ENCODE data around the gene NME9.

The NME9 gene

DNA sequence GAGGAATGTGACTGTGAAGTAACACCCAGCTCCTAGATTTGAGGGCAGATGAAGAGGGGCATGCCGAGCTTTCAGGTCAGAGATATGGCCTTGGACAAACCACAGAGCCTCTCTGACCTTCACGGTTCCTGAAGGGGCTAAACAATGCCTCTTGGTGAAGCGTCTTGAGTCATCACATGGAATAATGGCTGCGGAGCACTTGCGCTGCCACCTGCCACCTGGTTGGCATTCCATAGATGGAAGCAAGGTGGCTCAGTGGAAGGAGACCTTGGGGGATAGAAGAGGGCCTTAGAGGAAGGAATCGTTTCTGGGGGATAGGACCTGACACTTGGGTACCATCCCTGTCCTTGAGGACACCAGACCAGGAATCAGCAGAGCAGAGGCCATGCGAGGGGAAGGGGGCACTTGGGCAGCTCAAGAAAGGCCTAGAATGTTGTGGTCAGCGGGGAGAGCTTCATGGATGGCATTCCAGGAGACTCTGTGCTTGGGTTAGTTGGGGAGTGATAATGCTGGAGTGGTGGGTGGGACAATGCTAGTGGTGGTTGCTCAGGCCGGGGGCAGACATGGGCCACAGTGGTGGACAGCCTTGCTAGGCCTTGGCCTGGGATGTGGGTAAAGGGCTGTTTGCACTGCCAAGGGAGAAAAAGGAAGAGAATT is 31.3 kb upstream of the NME9 start:
- no peaks in the 10 kb centered on the region for H3K27me3 ChIP-seq (ENCODE audit: insufficient read depth, poor library complexity, severe bottlenecking)
- DNase-seq (ENCODE audit: low read depth in 1 of 2, low spot score in 1 of 2) = no peak
- TF ChIP-seq SPI1 (IDR thresholded peaks at IDR 0.05; ENCODE audit: borderline replicate concordance, low read depth) = no peak
- H3K4me3 ChIP-seq (replicated peaks; ENCODE audit: insufficient read depth, low read length) = no peak overlapping the region
- no peak overlapping the region for H3K27ac ChIP-seq (replicated peaks)

GRCh38 chr3:138359919-138360868 is 30.5 kb upstream of the NME9 start:
- no peak for TF ChIP-seq GABPA (IDR thresholded peaks at IDR 0.05; ENCODE audit: low read depth)
- TF ChIP-seq, protein P1, sequence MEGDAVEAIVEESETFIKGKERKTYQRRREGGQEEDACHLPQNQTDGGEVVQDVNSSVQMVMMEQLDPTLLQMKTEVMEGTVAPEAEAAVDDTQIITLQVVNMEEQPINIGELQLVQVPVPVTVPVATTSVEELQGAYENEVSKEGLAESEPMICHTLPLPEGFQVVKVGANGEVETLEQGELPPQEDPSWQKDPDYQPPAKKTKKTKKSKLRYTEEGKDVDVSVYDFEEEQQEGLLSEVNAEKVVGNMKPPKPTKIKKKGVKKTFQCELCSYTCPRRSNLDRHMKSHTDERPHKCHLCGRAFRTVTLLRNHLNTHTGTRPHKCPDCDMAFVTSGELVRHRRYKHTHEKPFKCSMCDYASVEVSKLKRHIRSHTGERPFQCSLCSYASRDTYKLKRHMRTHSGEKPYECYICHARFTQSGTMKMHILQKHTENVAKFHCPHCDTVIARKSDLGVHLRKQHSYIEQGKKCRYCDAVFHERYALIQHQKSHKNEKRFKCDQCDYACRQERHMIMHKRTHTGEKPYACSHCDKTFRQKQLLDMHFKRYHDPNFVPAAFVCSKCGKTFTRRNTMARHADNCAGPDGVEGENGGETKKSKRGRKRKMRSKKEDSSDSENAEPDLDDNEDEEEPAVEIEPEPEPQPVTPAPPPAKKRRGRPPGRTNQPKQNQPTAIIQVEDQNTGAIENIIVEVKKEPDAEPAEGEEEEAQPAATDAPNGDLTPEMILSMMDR (IDR thresholded peaks at IDR 0.05; ENCODE audit: insufficient read depth, low read length) = no peak
- TF ChIP-seq POLR2AphosphoS5 (IDR thresholded peaks at IDR 0.05; ENCODE audit: low read depth) = no peak
- no peak for TF ChIP-seq SPI1 (IDR thresholded peaks at IDR 0.05; ENCODE audit: borderline replicate concordance, low read depth)
- TF ChIP-seq, protein P2, sequence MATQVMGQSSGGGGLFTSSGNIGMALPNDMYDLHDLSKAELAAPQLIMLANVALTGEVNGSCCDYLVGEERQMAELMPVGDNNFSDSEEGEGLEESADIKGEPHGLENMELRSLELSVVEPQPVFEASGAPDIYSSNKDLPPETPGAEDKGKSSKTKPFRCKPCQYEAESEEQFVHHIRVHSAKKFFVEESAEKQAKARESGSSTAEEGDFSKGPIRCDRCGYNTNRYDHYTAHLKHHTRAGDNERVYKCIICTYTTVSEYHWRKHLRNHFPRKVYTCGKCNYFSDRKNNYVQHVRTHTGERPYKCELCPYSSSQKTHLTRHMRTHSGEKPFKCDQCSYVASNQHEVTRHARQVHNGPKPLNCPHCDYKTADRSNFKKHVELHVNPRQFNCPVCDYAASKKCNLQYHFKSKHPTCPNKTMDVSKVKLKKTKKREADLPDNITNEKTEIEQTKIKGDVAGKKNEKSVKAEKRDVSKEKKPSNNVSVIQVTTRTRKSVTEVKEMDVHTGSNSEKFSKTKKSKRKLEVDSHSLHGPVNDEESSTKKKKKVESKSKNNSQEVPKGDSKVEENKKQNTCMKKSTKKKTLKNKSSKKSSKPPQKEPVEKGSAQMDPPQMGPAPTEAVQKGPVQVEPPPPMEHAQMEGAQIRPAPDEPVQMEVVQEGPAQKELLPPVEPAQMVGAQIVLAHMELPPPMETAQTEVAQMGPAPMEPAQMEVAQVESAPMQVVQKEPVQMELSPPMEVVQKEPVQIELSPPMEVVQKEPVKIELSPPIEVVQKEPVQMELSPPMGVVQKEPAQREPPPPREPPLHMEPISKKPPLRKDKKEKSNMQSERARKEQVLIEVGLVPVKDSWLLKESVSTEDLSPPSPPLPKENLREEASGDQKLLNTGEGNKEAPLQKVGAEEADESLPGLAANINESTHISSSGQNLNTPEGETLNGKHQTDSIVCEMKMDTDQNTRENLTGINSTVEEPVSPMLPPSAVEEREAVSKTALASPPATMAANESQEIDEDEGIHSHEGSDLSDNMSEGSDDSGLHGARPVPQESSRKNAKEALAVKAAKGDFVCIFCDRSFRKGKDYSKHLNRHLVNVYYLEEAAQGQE (IDR thresholded peaks at IDR 0.05; ENCODE audit: insufficient replicate concordance, low read depth) = no peak
- DNase-seq (ENCODE audit: low read depth in 1 of 2, low spot score in 1 of 2) = no peak
- Histone ChIP-seq H3K27me3 (ENCODE audit: insufficient read depth, poor library complexity, severe bottlenecking) (no peaks in the 10 kb centered on the region), H3K4me3 (replicated peaks; ENCODE audit: insufficient read depth, low read length) (no peak overlapping the region), H3K27ac (replicated peaks) (no peak overlapping the region)

DNA sequence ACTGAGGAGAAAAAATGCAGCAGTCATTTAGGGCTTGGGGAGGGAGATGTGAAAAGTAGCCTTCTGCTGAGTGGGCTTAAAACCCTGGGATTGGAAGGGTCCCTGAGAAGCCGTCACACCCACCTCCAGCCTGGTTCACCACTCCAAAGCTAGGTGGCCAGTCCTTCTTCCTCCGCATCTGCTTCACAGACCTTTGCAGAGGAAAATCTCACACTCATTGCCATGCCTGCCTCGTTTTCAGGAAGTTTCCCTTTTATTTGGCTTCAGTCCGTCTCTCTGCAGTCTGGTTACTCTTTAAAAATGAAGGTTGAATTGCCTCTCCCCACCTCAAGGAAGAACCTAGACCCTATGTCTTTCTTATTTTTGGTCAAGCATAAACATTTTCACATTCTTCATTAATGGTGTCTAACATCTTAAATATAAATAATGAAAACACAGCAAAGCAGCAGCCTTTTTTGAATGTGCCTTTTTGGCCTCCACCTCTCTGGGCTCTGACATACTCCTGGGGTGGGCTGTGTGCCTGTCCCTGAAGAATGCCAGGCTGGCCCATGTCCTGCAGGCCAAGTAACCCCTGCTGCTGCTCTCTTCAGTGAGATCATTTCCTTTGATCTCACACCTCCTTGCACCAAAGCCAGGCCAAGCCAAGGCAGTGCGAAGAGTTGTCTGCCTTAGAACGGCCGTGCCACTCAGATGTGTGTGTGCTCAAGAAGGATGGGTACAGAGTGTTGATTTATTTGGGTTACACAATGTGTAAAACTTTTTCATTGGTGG is 29.7 kb upstream of the NME9 start:
- no peak overlapping the region for H3K27ac ChIP-seq (replicated peaks)
- peaks cover 2% of the 10 kb centered on the region for H3K27me3 ChIP-seq (ENCODE audit: insufficient read depth, poor library complexity, severe bottlenecking)
- TF ChIP-seq GABPA (IDR thresholded peaks at IDR 0.05; ENCODE audit: low read depth) (no peak), POLR2AphosphoS5 (IDR thresholded peaks at IDR 0.05; ENCODE audit: low read depth) (no peak), SPI1 (IDR thresholded peaks at IDR 0.05; ENCODE audit: borderline replicate concordance, low read depth) (no peak)
- no peak for DNase-seq (ENCODE audit: low read depth in 1 of 2, low spot score in 1 of 2)
- H3K4me3 ChIP-seq (replicated peaks; ENCODE audit: insufficient read depth, low read length) = no peak overlapping the region

DNA sequence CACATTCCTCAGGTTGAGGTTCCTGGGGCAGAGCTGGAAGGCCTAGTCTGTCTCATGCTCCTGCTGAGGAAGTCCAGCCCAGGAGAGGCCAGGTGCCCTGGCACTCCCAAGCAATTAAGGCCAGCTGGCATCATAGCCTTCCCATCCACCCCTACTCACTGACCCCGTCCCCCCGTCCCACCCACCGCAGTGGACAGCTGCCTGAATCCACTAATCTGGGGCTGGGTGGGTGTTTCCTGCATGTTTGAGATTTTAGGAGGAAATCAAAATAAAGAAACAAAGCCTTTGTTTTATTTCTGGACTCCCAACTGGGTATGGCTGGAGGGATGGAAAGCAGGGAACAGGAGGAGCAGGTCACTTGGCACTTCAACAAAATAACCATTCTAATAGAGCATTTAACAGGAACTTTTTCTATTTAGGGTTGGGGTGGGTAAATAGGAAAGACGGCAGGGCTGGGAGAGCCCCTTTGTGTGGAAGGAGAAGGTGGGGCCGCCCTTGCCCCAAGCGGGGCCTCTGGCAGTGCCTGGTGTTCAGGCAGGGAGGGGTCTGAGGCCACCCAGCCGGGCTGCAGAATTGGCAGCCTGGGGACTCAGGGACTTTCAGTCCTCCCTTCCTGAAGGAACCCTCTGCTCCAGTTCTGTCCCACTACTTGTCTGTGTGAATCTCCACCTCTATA is 27.2 kb upstream of the NME9 start:
- Histone ChIP-seq H3K27ac (replicated peaks) (no peak overlapping the region), H3K4me3 (replicated peaks; ENCODE audit: insufficient read depth, low read length) (no peak overlapping the region), H3K27me3 (ENCODE audit: insufficient read depth, poor library complexity, severe bottlenecking) (peaks cover 5% of the 10 kb centered on the region)
- no peak for DNase-seq (ENCODE audit: low read depth in 1 of 2, low spot score in 1 of 2)
- TF ChIP-seq POLR2AphosphoS5 (IDR thresholded peaks at IDR 0.05; ENCODE audit: low read depth) (no peak), GABPA (IDR thresholded peaks at IDR 0.05; ENCODE audit: low read depth) (no peak), SPI1 (IDR thresholded peaks at IDR 0.05; ENCODE audit: borderline replicate concordance, low read depth) (no peak)
- TF ChIP-seq, protein P2 (IDR thresholded peaks at IDR 0.05; ENCODE audit: insufficient replicate concordance, low read depth) = no peak
- TF ChIP-seq, protein P1 (IDR thresholded peaks at IDR 0.05; ENCODE audit: insufficient read depth, low read length) = no peak

Data from HL-60 (cell line).